NCI-H2081 treated with DMSO at 0.1 percent for 48 hours (cell line): ENCODE results near the gene DBNL.

Source experiments
- DNase-seq: peaks from one replicate; lab custom pipeline; 2025; lab: John Stamatoyannopoulos, UW

Gene DBNL

DNA sequence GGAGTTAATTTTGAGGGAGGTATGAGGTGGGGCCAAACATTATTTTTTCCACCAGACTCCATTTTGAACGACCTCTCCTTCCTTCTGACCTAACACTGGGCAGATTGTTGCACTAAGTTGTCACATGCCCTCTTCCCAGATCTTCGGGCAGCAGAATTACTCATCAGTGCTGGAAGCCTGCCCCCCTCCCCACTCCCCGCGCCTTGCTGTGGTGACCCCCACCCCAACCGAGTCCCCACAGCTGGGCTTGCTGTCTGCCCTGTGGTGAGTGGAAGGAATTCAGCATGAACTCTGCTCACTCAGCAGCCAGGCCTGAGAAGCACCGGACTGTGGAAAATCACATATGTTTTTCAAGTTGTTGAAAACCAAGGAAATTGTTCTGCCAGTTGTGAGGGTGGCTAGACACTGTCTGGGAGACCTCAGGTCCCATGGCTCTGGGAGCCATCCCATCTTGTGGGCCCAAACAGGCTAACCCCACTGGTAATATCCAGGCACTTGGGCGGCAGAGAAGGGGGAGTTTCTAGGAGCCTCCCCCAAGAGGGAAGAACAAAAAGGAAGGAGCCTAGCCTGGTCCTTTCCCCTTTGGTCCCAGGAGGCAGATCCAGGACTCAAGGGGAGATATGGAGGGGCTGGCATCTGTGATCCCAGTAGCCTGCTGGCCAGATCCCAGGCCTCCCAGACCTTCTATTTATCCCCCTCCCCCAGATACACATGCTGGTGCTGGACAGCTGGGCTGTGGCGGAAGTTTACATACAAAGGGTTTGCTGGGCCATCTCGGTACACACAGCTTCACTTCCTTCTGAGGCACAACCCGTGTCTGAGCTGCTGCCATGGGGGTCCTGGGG, 56.2 kb downstream of the DBNL start:
- no peak for DNase-seq

DNA sequence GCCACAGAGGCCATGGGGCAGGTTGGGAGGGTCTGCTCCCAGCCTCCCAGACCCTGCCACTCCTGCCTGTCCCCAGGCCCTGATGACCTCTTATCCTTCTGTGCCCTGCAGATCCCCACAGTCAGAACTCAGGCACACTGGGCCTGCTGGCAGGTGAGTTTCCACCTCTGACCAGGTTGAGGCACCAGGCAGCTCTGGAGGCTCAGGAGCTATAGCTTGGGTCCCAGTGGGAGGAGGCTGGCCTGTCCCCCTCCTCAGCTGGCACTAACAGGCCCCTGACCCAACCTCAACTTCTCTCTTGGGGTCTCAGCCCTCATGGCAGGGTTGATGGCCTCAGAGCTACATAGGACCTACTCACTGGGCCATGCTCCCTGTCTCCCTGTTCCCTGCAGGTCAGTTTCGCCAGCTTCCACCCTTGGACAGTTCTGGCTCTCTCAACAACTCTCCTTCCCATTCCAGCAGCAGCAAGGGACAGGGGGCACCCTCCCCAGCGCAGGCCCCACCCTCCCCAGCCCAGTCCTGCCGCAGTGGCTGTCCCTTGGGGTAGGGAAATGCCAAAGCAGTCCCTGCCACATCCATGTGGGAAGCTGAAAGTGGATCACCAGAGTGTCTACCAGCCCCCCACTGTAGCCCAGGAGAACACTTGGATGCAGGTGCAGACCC, 56.9 kb downstream of the DBNL start:
- DNase-seq: no peak

DNA sequence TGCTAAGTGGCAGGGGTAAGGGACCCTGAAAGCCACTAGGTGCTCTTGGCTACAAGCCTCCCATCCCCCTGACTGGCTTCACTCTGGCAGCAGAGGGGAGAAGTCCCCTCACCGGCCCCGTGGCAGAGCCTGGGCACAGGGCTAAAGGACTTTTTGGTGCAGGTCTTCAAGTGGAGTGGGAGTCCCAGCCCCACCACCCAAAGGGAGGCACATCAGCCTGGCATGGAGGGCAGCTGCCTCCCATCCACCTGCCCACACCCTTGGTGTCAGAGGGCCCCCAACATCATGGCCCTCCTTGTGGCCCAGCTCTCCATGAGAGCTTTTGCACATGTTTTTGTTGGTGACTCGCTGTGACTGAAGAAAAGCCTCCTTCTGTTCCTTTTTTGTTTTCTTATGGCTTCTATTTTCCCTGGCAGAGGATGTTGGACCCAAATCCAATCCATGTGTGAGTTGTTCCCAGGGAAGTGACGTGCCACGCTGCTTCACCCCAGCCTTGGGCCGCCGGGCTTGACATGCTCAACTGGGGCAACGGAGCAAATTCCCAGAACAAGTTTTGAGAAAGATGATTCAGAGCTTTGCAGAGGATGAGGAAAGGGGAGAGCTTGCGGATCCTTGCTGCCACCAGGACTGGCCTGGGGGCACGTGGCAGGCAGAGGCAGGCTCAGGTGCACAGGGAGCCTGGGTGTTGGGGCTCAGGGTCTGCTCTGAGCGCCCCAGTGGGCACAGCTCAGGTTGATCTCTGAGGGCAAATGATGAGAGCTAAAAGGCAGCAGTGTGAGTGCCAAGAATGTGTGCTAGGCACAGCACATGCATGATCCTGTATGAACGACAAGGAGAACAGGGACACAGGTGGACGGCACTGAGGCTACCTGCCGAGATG, 57.7 kb downstream of the DBNL start:
- no peak for DNase-seq

DNA sequence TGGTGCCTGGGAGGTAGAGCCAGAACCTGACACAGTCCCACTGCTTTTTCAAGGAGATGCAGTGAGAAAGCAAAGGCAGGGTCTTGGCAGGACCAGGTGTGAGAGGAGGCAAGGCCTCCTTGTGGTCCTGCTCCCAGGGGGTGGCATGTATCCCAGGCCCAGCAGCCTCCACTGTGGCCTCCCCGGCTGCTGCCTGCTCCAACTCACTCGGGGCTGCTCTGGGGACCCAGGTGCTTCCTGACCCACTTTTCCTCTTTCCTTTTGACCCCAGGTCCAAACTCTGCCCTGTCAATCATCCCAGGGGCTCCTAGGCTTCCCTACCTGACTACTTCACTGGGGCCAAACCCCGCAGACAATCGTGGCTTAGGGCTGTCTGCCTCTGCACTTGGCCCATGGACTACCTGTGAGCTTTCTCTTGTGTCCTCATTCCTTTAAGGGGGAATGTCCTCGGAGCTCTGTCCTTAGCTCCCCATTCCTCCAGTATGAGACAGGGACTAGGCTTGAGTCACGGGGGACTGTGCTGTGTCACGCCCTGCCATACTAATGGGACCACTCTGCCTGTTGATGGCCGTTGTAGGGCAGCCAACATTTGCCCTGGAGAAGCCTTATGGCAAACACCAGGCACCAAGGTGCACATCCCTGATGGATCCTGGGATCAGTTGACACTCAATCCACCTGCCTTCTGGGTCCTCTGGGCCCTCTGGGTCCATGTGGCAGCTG, 58.5 kb downstream of the DBNL start:
- DNase-seq: no peak

DNA sequence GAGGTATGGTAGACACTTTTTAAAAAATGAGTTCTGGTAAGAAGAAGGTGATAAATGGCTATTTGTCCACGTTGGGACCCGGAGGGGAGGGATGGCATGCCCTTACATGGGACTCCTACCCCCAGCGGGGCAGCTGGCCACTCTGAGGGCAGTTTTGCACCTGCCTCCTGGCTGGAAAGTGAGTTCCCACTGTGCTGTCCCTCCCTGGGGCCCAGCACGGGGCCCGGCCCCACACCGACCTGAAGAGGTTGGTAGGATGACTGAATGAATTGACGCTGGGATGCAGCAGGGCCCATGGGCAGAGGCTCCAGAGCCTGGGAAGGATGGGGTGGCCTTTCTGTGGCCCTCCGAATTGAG, 59.0 kb downstream of the DBNL start:
- DNase-seq: no peak

DNA sequence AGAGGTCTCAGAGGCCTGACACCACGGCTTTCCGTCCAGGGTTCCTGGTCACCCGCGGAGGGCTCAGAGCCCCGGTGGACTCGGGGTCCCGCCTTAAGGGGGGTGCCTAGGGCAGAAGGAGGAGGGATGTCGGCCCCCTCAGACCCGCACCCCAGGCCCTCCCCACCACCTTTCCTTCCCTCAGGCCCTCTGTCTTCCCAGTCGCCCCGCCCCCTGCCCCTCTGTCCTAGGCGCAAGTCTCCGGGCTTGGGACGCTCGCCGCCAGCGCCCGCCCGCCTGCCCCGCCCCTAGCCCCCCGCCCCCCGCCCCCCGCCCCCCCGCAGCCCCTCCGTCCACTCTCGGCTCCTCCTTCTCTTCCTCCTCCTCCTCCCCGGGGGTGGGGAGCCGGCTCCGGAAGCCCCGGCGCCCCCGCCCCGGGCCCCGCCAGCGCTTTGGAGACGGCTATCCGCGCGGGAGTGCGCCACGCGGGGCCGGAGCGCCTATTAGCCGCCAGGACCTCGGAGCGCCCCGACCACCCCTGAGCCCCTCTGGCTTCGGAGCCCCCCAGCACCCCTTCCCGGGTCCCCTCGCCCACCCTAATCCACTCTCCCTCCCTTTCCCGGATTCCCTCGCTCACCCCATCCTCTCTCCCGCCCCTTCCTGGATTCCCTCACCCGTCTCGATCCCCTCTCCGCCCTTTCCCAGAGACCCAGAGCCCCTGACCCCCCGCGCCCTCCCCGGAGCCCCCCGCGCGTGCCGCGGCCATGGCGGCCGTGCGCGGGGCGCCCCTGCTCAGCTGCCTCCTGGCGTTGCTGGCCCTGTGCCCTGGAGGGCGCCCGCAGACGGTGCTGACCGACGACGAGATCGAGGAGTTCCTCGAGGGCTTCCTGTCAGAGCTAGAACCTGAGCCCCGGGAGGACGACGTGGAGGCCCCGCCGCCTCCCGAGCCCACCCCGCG, 59.7 kb downstream of the DBNL start, which contains the start of gene AEBP1:
Gene AEBP1, plus strand, starts transcription at position 423 of the 937 bp plus-strand sequence. Its CDS starts 321 bp downstream, at position 744.
- no peak for DNase-seq

DNA sequence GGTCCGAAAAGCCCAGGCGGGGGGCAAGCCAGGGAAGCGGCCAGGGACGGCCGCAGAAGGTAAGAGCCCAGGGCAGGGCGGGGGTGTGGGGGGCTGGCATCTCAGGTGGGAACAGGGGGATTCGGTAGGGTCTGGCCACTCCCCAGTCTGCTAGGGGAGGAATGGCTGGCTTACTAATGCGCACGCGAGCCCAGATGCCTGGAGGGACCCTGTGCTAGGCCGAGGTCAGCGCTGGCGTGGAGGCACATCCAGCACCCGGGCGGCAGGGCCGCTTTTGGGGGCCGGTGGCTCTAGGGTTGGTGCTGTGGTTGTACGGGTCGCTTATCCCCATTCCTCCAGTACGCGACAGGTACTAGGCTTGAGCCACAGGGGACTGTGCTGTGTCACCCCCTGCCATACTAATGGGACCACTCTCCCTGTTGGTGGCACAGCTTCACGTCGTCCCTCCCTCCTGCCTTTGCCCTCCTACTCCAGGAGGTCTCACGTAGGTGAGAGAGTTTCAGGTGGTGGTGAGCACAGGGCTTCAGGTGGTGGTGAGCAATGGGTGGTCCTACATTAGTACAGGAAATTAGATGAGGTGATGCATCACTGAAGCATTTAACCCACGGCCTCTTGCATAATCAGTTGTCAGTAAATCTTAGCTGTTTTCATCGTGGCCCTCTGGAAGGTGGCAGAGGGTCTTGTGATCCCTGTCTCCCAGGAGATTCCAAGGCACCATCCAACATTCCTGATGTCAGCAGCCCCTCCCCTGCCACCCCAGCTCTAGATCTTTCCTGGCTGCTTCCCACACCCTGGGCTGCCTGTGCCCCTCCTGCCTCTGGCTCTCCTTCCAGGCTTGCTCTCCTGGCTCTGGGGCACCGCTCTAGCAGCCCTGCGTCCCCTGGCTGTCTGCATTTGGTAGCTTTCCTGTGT, 60.6 kb downstream of the DBNL start:
- DNase-seq: no peak

DNA sequence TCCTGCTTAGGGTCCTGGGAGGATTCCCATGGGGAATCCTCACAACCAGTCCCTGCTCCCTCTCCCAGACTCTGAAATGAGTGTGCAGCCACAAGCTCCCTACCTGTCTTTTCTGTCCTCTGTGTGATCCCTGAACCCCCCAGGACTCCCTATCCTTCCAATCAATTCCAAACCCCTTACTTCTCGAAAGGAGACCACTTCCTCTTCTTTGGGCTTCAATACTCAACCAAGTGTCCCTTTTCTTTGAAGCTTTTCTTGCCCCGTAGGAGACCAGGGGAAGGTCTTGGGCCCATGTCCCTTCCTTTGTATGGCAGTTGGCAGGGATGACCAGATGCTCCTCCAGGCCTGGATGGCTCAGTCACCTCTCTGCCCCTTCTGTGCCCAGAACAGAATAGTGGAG, 61.3 kb downstream of the DBNL start:
- no peak for DNase-seq

DNA sequence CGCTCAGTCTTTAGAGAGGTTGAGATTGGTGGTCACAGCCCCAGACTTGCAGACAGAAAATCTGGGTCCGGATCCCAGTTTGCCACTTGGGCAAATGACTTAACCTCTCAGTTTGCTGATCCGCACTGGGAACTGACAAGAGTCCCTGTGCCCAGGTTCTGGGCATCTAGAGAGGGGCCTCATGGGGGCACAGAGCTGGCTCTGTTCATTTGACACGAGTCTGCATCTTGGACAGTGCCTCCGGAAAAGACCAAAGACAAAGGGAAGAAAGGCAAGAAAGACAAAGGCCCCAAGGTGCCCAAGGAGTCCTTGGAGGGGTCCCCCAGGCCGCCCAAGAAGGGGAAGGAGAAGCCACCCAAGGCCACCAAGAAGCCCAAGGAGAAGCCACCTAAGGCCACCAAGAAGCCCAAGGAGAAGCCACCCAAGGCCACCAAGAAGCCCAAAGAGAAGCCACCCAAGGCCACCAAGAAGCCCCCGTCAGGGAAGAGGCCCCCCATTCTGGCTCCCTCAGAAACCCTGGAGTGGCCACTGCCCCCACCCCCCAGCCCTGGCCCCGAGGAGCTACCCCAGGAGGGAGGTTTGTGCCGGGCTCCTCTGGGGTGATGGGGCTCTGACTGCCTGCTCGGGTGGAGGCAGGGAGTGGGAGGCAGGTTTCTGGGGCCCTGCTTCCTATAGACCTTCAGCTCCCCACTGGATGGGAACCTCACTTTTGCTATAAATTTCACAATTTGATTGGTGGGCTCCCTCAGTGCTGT, 62.0 kb downstream of the DBNL start:
- DNase-seq: no peak

DNA sequence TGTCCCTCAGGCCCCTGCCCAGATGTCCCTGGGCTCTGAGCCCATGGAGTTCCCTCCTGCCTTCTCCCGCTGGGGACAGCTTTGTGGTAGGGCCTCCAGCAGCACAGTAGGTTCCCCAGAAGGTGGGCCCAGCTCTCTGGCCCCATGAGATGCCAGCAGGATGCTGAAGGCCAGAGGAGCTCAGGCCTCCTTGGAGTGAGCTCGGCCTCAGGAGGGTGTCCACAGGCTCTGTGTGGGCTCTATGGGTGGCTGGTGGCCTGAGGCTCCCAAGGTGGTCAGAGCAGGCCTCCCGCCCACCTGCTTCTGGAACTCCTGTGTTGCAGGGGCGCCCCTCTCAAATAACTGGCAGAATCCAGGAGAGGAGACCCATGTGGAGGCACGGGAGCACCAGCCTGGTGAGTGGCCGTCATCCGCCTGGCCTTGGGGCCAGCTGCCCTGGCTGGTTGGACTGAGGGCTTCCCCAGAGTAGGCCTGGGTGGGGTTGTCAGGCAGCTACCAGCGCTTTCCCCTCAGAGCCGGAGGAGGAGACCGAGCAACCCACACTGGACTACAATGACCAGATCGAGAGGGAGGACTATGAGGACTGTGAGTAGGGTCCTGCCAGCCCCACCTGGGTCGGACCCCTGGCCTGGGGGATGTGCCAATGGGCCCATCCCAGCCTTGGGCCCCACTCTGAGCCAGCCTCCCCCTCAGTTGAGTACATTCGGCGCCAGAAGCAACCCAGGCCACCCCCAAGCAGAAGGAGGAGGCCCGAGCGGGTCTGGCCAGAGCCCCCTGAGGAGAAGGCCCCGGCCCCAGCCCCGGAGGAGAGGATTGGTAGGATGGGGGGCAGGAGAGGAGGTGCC, 62.8 kb downstream of the DBNL start:
- no peak for DNase-seq

DNA sequence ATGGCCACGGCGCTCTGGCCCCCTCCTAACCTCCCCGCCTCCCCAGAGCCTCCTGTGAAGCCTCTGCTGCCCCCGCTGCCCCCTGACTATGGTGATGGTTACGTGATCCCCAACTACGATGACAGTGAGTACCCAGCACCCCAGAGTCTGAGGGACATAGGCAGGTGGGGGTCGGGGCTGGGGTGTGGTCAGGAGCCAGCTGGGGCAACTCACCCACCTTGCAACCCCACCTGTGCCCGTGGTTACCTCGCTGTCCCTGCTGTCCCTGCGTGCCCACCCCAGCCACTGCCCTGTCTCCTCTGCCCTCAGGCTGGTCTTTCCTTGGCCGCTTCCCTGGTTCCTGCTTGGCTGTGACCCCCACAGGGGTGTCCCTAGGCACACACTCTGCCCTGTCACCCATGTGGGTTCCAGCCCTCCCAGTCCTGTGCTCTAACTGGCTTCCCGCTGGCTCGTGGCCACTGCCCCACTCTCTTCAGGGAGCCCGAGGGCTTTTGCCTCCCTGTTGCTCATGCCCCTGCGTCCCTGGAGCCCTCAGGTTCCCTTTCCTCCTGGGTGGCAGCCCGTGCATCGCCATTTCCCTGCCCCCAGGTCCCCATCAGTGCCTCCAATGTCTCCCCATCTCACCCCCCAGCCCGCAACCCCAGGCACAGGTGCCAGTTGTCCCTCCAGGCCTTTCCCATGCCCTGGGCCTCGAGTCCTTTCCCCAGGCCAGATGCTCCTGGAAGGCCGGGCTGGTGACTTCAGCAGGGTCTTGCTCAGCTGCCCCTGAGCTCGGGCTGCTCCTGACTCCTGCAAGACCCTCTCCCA, 63.7 kb downstream of the DBNL start:
- no peak for DNase-seq

DNA sequence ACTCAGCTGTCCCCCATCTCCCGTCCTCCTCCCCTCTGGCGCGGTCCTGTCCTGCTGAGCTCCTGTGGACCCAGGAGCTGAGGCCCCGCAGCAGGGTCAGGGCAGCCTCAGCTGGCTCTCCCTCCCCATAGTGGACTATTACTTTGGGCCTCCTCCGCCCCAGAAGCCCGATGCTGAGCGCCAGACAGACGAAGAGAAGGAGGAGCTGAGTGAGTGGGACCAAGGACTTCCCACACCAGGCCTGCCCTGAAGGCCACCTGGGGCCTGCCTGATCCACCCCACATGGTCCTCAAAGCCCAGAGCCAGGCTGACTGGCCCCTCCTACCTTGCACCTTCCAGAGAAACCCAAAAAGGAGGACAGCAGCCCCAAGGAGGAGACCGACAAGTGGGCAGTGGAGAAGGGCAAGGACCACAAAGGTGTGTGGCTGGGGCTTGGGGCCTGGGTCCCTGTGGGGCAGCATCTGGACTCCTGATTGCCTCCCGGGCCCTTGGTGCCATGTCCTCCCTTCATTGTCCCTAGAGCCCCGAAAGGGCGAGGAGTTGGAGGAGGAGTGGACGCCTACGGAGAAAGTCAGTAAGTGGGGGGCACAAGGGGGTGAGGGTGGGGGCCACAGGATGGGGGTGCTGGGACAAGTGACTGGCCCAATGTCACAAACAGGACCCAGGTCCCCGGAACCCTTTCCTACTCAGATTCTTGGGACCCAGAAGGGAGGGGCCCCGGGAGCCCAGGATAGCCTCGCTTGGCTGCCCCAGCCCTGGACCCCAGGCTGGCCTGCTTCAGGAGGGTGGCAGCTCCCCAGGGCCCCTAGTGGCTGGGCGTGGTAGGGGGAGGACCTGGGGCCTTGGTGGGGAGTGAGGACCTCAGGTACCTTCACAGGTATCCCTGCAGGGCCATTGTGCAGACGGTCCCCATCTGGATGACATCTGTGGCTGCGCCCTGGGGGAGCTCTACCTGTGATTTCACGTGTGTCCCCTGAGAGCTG, 64.6 kb downstream of the DBNL start:
- DNase-seq: no peak

DNA sequence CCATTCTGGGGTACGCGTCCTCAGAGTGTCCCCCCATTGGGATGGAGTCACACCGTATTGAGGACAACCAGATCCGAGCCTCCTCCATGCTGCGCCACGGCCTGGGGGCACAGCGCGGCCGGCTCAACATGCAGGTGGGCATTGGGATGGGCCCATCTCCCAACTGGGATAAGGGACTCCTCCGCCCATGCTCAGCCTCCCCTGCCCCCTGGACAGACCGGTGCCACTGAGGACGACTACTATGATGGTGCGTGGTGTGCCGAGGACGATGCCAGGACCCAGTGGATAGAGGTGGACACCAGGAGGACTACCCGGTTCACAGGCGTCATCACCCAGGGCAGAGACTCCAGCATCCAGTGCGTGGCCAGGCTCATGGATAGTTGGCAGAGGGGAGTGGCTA, 65.5 kb downstream of the DBNL start:
- no peak for DNase-seq

DNA sequence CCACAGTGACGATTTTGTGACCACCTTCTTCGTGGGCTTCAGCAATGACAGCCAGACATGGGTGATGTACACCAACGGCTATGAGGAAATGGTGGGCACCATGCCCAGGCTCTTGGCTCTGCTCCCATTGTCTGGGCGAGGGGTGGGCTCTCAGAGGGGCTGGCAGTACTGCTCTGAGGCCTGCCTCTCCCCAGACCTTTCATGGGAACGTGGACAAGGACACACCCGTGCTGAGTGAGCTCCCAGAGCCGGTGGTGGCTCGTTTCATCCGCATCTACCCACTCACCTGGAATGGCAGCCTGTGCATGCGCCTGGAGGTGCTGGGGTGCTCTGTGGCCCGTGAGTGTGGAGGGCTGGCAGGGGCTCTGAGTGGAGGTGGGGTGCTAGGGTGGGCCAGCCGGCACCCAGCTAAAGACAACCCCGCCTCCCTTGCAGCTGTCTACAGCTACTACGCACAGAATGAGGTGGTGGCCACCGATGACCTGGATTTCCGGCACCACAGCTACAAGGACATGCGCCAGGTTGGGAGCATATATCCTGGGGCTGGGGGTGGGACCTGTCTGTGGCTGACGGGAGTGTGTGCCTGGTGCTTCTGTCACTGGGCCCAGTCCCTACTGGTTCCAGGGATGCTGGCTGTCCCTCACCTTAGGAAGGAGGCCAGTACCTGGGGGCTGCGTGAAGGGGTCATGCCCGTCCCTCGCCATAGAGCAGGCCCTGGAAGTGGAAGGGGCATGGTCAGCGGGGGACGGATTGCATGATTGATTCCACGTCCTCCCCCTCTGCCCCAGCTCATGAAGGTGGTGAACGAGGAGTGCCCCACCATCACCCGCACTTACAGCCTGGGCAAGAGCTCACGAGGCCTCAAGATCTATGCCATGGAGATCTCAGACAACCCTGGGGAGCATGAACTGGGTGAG, 66.5 kb downstream of the DBNL start:
- DNase-seq: no peak
